ENCODE results near the gene OLFM1. TPM values are rescaled to one million over a fixed set of nuclear protein-coding genes. Genes with fewer than 3 reads are reported as not detected.

OLFM1 gene
- total RNA-seq, 1 donor from 2014 or later = not detected

- no peak for DNase-seq (ENCODE audit: low read depth)
- H3K4me3 ChIP-seq (ENCODE audit: low read depth, low read length) = no peak overlapping the region
- TF ChIP-seq CTCF (conservative IDR thresholded peaks at IDR 0.05; ENCODE audit: low read depth, low read length) = no peak
Measured at GRCh38 chr9:135167356-135167755, 79.9 kb downstream of the OLFM1 start.

- no peak for DNase-seq (ENCODE audit: low read depth)
- no peak overlapping the region for H3K4me3 ChIP-seq (ENCODE audit: low read depth, low read length)
- TF ChIP-seq CTCF (conservative IDR thresholded peaks at IDR 0.05; ENCODE audit: low read depth, low read length) = no peak
Measured at GRCh38 chr9:135167849-135168655, 80.6 kb downstream of the OLFM1 start.

- no peak for DNase-seq (ENCODE audit: low read depth)
- TF ChIP-seq CTCF (conservative IDR thresholded peaks at IDR 0.05; ENCODE audit: low read depth, low read length) = no peak
- no peak overlapping the region for H3K4me3 ChIP-seq (ENCODE audit: low read depth, low read length)
Measured at GRCh38 chr9:135169709-135170226, 82.3 kb downstream of the OLFM1 start.

GRCh38 chr9:135170535-135170934 lies 83.1 kb downstream of the OLFM1 start:
- no peak for DNase-seq (ENCODE audit: low read depth)
- no peak overlapping the region for H3K4me3 ChIP-seq (ENCODE audit: low read depth, low read length)
- TF ChIP-seq CTCF (conservative IDR thresholded peaks at IDR 0.05; ENCODE audit: low read depth, low read length) = no peak

Other genes with a start within 250 kb of the OLFM1 start
- gene FCN2, start 206.9 kb upstream of the OLFM1 start, total RNA-seq = not detected in 2 replicates
- gene FCN1, start 169.8 kb upstream of the OLFM1 start, total RNA-seq = not detected in 2 replicates

All from epithelial cell of proximal tubule (primary cell).